Vagina (tissue), 1 donor: Measurements from ENCODE around the gene KRTAP22-1. TPM values are rescaled to one million over a fixed set of nuclear protein-coding genes. Genes with fewer than 3 reads are reported as not detected.

Experiments
- small RNA-seq: library from RNA; depleted of rRNA; stranded (forward); fragments of <200 nt; gene quantifications from one replicate; pipeline ENCODE3, GENCODE V24; 2016
- total RNA-seq: library from RNA; depleted of rRNA; stranded (reverse); fragments of >200 nt; gene quantifications from one replicate; pipeline ENCODE4 v1.2.3, GENCODE V29; 2016

Gene KRTAP22-1
- total RNA-seq, 1 donor from 2014 or later: not detected

Small RNAs within 50 kb of the gene (small RNA-seq; reads per million reads assigned to genes)
- gene KRTAP20-1: not detected
- gene KRTAP20-3: not detected
- gene KRTAP20-4: not detected
- not detected for gene KRTAP22-1
- not detected for gene KRTAP22-2

Other genes with a start within 250 kb of the KRTAP22-1 start
- gene KRTAP13-2, start 228.8 kb upstream of the KRTAP22-1 start, total RNA-seq: not detected
- gene KRTAP13-1, start 205.1 kb upstream of the KRTAP22-1 start, total RNA-seq: not detected
- not detected for gene KRTAP13-3, start 175.2 kb upstream of the KRTAP22-1 start, total RNA-seq
- not detected for gene KRTAP13-4, start 170.9 kb upstream of the KRTAP22-1 start, total RNA-seq
- gene KRTAP15-1, start 160.8 kb upstream of the KRTAP22-1 start, total RNA-seq: not detected
- gene KRTAP19-1, start 120.7 kb upstream of the KRTAP22-1 start, total RNA-seq: not detected
- gene KRTAP19-2, start 113.7 kb upstream of the KRTAP22-1 start, total RNA-seq: not detected
- not detected for gene KRTAP19-3, start 109.1 kb upstream of the KRTAP22-1 start, total RNA-seq
- gene KRTAP19-4, start 103.9 kb upstream of the KRTAP22-1 start, total RNA-seq: not detected
- gene KRTAP19-5, start 98.9 kb upstream of the KRTAP22-1 start, total RNA-seq: not detected
- gene KRTAP19-6, start 59.2 kb upstream of the KRTAP22-1 start, total RNA-seq: not detected
- gene KRTAP19-7, start 39.8 kb upstream of the KRTAP22-1 start, total RNA-seq: not detected
- gene KRTAP22-2, start 10.7 kb upstream of the KRTAP22-1 start, total RNA-seq: not detected
- not detected for gene KRTAP6-3, start 8.6 kb upstream of the KRTAP22-1 start, total RNA-seq
- not detected for gene KRTAP6-2, start 2.2 kb upstream of the KRTAP22-1 start, total RNA-seq
- gene KRTAP6-1, start 12.8 kb downstream of the KRTAP22-1 start, total RNA-seq: not detected
- gene KRTAP20-1, start 15.3 kb downstream of the KRTAP22-1 start, total RNA-seq: not detected
- not detected for gene KRTAP20-4, start 19.5 kb downstream of the KRTAP22-1 start, total RNA-seq
- not detected for gene KRTAP20-2, start 34.1 kb downstream of the KRTAP22-1 start, total RNA-seq
- not detected for gene KRTAP20-3, start 41.8 kb downstream of the KRTAP22-1 start, total RNA-seq
- gene KRTAP21-3, start 117.7 kb downstream of the KRTAP22-1 start, total RNA-seq: not detected
- gene KRTAP21-2, start 146.2 kb downstream of the KRTAP22-1 start, total RNA-seq: not detected
- gene KRTAP21-1, start 154.3 kb downstream of the KRTAP22-1 start, total RNA-seq: not detected
- gene KRTAP8-1, start 212.2 kb downstream of the KRTAP22-1 start, total RNA-seq: not detected
- not detected for gene KRTAP7-1, start 228.7 kb downstream of the KRTAP22-1 start, total RNA-seq